HepG2 (cell line): ENCODE measurements around the gene NCOA3. TPM values are rescaled to one million over a fixed set of nuclear protein-coding genes. Genes with fewer than 3 reads are reported as not detected.

ENCODE experiments used
- CHCHD3 ChIP-seq: sonication (generic); formaldehyde crosslinking; IDR thresholded peaks from 2 replicates; pipeline ENCODE4 v1.8.0; 2022; ENCODE audit warnings: mild to moderate bottlenecking, missing genetic modification reagents, moderate library complexity
- GMEB1 ChIP-seq: sonication (generic); formaldehyde crosslinking; IDR thresholded peaks from 2 replicates; pipeline ENCODE4 v1.5.1; 2020; ENCODE audit warnings: missing genetic modification reagents, mild to moderate bottlenecking, borderline replicate concordance
- IKZF4 ChIP-seq: sonication (generic); formaldehyde crosslinking; IDR thresholded peaks from 2 replicates; pipeline ENCODE4 v1.5.1; 2020; ENCODE audit warnings: borderline replicate concordance, mild to moderate bottlenecking, low read depth, missing genetic modification reagents; ENCODE audit errors: not compliant biosample characterization
- ISX ChIP-seq: sonication (generic); formaldehyde crosslinking; conservative IDR thresholded peaks from 2 replicates; pipeline ENCODE4 v1.5.0; 2020; ENCODE audit warnings: missing genetic modification reagents
- KLF12 ChIP-seq: sonication (generic); formaldehyde crosslinking; IDR thresholded peaks from 2 replicates; pipeline ENCODE4 v1.4.0; 2020; ENCODE audit warnings: missing genetic modification reagents, borderline replicate concordance
- MAF1 ChIP-seq: sonication (generic); formaldehyde crosslinking; IDR thresholded peaks from 2 replicates; pipeline ENCODE4 v1.5.0; 2020; ENCODE audit warnings: missing genetic modification reagents, borderline replicate concordance
- MLLT10 ChIP-seq: sonication (generic); formaldehyde crosslinking; IDR thresholded peaks from 2 replicates; pipeline ENCODE4 v1.4.0; 2020; ENCODE audit warnings: missing genetic modification reagents
- MYPOP ChIP-seq: sonication (generic); formaldehyde crosslinking; IDR thresholded peaks from 2 replicates; pipeline ENCODE4 v1.8.1; 2023; ENCODE audit warnings: mild to moderate bottlenecking, moderate library complexity, missing genetic modification reagents
- NR2C2 ChIP-seq: sonication (generic); formaldehyde crosslinking; IDR thresholded peaks from 2 replicates; pipeline ENCODE4 v1.4.0; 2020; ENCODE audit warnings: missing genetic modification reagents, mild to moderate bottlenecking, moderate library complexity, borderline replicate concordance
- PHF8 ChIP-seq: sonication (generic); formaldehyde crosslinking; IDR thresholded peaks from 2 replicates; pipeline ENCODE4 v1.5.0; 2020; ENCODE audit warnings: missing genetic modification reagents
- RFXAP ChIP-seq: sonication (generic); formaldehyde crosslinking; IDR thresholded peaks from 2 replicates; pipeline ENCODE4 v1.4.0; 2020; ENCODE audit warnings: missing genetic modification reagents, borderline replicate concordance
- SRF ChIP-seq: IDR thresholded peaks from 2 replicates; pipeline ENCODE4 v1.6.1; 2011; ENCODE audit warnings: mild to moderate bottlenecking, low read depth, low read length, moderate library complexity
- TP53 ChIP-seq: sonication (generic); formaldehyde crosslinking; conservative IDR thresholded peaks from 2 replicates; pipeline ENCODE4 v1.4.0; 2020; ENCODE audit warnings: missing genetic modification reagents
- ZBTB14 ChIP-seq: sonication (generic); formaldehyde crosslinking; IDR thresholded peaks from 2 replicates; pipeline ENCODE4 v1.4.0; 2020; ENCODE audit warnings: missing genetic modification reagents
- ZBTB2 ChIP-seq: sonication (generic); formaldehyde crosslinking; IDR thresholded peaks from 2 replicates; pipeline ENCODE4 v1.8.0; 2022; ENCODE audit warnings: low read depth, missing genetic modification reagents
- ZKSCAN8 ChIP-seq: IDR thresholded peaks from 2 replicates; pipeline ENCODE4 v1.6.1; 2016; ENCODE audit warnings: borderline replicate concordance, missing genetic modification reagents, missing compliant biosample characterization
- ZNF136 ChIP-seq: sonication (generic); formaldehyde crosslinking; IDR thresholded peaks from 2 replicates; pipeline ENCODE4 v1.8.1; 2022; ENCODE audit warnings: low read depth, mild to moderate bottlenecking, moderate library complexity, missing genetic modification reagents
- ZNF251 ChIP-seq: sonication (generic); formaldehyde crosslinking; IDR thresholded peaks from 2 replicates; pipeline ENCODE4 v1.9.0; 2021; ENCODE audit warnings: mild to moderate bottlenecking, missing genetic modification reagents
- ZNF354B ChIP-seq: sonication (generic); formaldehyde crosslinking; IDR thresholded peaks from 2 replicates; pipeline ENCODE4 v1.8.0; 2022; ENCODE audit warnings: mild to moderate bottlenecking, missing genetic modification reagents
- ZNF770 ChIP-seq: sonication (generic); formaldehyde crosslinking; IDR thresholded peaks from 2 replicates; pipeline ENCODE4 v1.5.0; 2020; ENCODE audit warnings: mild to moderate bottlenecking, missing genetic modification reagents
- ZNF773 ChIP-seq: sonication (generic); formaldehyde crosslinking; IDR thresholded peaks from 2 replicates; pipeline ENCODE4 v1.4.0; 2020; ENCODE audit warnings: missing genetic modification reagents, borderline replicate concordance
- polyA plus RNA-seq, 8 experiments: library from polyadenylated mRNA; depleted of rRNA in 3 of 8; stranded (reverse) in 7 of 8; unstranded in 1 of 8; fragments of >200 nt; fragmentation: Illumina TruSeq in 4 of 8; extraction: Trizol in 4 of 8; gene quantifications; 2 replicates each; pipeline versions ENCODE4 v1.2.1 to v1.2.3, GENCODE V29; 2011 to 2016; ENCODE audit warnings: low read depth in 4 of 8, missing spikeins in 1 of 8, mixed read lengths in 1 of 8; ENCODE audit not compliant: insufficient read depth in 1 of 8
- total RNA-seq, 5 experiments: library from RNA; depleted of rRNA; stranded (reverse); fragments of >200 nt; fragmentation: Illumina TruSeq; extraction: Trizol; gene quantifications; 2 replicates each; pipeline ENCODE4 v1.2.3, GENCODE V29; 2016; ENCODE audit warnings: low read depth in 1 of 5

Gene NCOA3
- total and polyA plus RNA-seq, 2 of the 13 experiments (the other 11 are each of a cell fraction or from before 2014, with no cell fraction given) = 35.0 to 56.8 TPM

- TF ChIP-seq MYPOP (no peak), ZNF251 (CRISPR knock-in tag) (no peak), MAF1 (CRISPR knock-in tag) (no peak), IKZF4 (CRISPR knock-in tag) (peak; percentile 40), KLF12 (CRISPR knock-in tag) (no peak), CHCHD3 (0 out of 2 replicates have a peak, but pooled peaks have one; percentile 76), ZNF136 (CRISPR knock-in tag) (no peak), ZNF770 (CRISPR knock-in tag) (no peak), SRF (no peak), PHF8 (CRISPR knock-in tag) (no peak), ZBTB2 (CRISPR knock-in tag) (no peak), ZNF354B (CRISPR knock-in tag) (no peak), NR2C2 (CRISPR knock-in tag) (no peak), ZBTB14 (CRISPR knock-in tag) (no peak), MLLT10 (no peak), GMEB1 (CRISPR knock-in tag) (no peak), ZNF773 (CRISPR knock-in tag) (no peak), ZKSCAN8 (no peak), ISX (no peak), TP53 (CRISPR knock-in tag) (no peak), RFXAP (CRISPR knock-in tag) (no peak)
These were observed 176.2 kb downstream of the NCOA3 start (continued) for GRCh38 chr20:47677635-47678453.
